Measurements from ENCODE around the gene EEF1E1. TPM values are rescaled to one million over a fixed set of nuclear protein-coding genes. Genes with fewer than 3 reads are reported as not detected.
A peak's percentile ranks its signal among the peaks of the same experiment; 100 is the strongest.

The EEF1E1 gene
- total and polyA plus RNA-seq, 9 of the 15 experiments (the other 6 are each of a cell fraction or from before 2014, with no cell fraction given): 135 to 1,355 (median 327) TPM

GRCh38 chr6:8080362-8081151 is 21.8 kb downstream of the EEF1E1 start (continued):
- TF ChIP-seq, protein P1, sequence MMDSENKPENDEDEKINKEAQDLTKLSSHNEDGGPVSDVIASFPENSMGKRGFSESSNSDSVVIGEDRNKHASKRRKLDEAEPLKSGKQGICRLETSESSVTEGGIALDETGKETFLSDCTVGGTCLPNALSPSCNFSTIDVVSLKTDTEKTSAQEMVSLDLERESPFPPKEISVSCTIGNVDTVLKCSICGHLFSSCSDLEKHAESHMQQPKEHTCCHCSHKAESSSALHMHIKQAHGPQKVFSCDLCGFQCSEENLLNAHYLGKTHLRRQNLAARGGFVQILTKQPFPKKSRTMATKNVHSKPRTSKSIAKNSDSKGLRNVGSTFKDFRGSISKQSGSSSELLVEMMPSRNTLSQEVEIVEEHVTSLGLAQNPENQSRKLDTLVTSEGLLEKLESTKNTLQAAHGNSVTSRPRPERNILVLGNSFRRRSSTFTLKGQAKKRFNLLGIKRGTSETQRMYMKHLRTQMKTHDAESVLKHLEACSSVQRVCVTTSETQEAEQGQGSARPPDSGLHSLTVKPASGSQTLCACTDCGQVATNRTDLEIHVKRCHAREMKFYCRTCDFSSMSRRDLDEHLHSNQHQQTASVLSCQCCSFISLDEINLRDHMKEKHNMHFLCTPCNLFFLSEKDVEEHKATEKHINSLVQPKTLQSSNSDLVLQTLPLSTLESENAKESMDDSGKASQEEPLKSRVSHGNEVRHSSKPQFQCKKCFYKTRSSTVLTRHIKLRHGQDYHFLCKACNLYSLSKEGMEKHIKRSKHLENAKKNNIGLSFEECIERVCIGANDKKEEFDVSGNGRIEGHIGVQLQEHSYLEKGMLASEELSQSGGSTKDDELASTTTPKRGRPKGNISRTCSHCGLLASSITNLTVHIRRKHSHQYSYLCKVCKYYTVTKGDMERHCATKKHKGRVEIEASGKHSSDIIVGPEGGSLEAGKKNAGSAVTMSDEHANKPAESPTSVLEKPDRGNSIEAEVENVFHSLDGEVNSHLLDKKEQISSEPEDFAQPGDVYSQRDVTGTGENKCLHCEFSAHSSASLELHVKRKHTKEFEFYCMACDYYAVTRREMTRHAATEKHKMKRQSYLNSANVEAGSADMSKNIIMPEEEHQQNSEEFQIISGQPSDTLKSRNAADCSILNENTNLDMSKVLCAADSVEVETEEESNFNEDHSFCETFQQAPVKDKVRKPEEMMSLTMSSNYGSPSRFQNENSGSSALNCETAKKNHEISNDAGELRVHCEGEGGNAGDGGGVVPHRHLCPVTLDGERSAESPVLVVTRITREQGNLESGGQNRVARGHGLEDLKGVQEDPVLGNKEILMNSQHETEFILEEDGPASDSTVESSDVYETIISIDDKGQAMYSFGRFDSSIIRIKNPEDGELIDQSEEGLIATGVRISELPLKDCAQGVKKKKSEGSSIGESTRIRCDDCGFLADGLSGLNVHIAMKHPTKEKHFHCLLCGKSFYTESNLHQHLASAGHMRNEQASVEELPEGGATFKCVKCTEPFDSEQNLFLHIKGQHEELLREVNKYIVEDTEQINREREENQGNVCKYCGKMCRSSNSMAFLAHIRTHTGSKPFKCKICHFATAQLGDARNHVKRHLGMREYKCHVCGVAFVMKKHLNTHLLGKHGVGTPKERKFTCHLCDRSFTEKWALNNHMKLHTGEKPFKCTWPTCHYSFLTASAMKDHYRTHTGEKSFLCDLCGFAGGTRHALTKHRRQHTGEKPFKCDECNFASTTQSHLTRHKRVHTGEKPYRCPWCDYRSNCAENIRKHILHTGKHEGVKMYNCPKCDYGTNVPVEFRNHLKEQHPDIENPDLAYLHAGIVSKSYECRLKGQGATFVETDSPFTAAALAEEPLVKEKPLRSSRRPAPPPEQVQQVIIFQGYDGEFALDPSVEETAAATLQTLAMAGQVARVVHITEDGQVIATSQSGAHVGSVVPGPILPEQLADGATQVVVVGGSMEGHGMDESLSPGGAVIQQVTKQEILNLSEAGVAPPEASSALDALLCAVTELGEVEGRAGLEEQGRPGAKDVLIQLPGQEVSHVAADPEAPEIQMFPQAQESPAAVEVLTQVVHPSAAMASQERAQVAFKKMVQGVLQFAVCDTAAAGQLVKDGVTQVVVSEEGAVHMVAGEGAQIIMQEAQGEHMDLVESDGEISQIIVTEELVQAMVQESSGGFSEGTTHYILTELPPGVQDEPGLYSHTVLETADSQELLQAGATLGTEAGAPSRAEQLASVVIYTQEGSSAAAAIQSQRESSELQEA (IDR thresholded peaks at IDR 0.05; ENCODE audit: low read depth): no peak
- TF ChIP-seq ZNF316 (IDR thresholded peaks at IDR 0.05) (peak; percentile 47; the same call in 1 of the 2 replicates), MBD1 (CRISPR knock-in tag; IDR thresholded peaks at IDR 0.05) (no peak), ELF1 (tag; IDR thresholded peaks at IDR 0.05) (0 out of 2 replicates have a peak, but pooled peaks have one; percentile 20), CBFA2T3 (IDR thresholded peaks at IDR 0.05) (peak; percentile 75), CBFA2T2 (conservative IDR thresholded peaks at IDR 0.05) (peak; percentile 49), TEAD4 (IDR thresholded peaks at IDR 0.05; ENCODE audit: low read length) (peak; percentile 64), TEAD4 (CRISPR knock-in tag; IDR thresholded peaks at IDR 0.05; ENCODE audit: borderline replicate concordance) (no peak), SREBF1 (IDR thresholded peaks at IDR 0.05; ENCODE audit: borderline replicate concordance, low read depth, low read length) (no peak)
- TF ChIP-seq, protein P2, sequence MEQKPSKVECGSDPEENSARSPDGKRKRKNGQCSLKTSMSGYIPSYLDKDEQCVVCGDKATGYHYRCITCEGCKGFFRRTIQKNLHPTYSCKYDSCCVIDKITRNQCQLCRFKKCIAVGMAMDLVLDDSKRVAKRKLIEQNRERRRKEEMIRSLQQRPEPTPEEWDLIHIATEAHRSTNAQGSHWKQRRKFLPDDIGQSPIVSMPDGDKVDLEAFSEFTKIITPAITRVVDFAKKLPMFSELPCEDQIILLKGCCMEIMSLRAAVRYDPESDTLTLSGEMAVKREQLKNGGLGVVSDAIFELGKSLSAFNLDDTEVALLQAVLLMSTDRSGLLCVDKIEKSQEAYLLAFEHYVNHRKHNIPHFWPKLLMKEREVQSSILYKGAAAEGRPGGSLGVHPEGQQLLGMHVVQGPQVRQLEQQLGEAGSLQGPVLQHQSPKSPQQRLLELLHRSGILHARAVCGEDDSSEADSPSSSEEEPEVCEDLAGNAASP (IDR thresholded peaks at IDR 0.05): no peak
